HFFc6 (cell line): ENCODE results near the gene SNTG2. TPM values are rescaled to one million over a fixed set of nuclear protein-coding genes. Genes with fewer than 3 reads are reported as not detected.

Experiments used
- DNase-seq: peaks from one replicate; pipeline ENCODE4 v3.0.0-alpha.2; 2018
- H3K27ac Mint-ChIP-seq: 2 replicates; pipeline ENCODE4 v1.8.0; 2020; ENCODE audit warnings: mild to moderate bottlenecking, mixed read lengths
- H3K27me3 Mint-ChIP-seq: 2 replicates; pipeline ENCODE4 v1.8.0; 2021; ENCODE audit warnings: mild to moderate bottlenecking, moderate library complexity, mixed read lengths; ENCODE audit not compliant: insufficient read depth
- H3K36me3 Mint-ChIP-seq: 2 replicates; pipeline ENCODE4 v1.8.0; 2021; ENCODE audit warnings: low read depth, mixed read lengths
- H3K4me1 Mint-ChIP-seq: 2 replicates; pipeline ENCODE4 v1.8.0; 2020; ENCODE audit warnings: low read depth, mixed read lengths
- H3K4me3 Mint-ChIP-seq: 2 replicates; pipeline ENCODE4 v1.8.0; 2020; ENCODE audit warnings: mild to moderate bottlenecking, moderate library complexity, mixed read lengths
- H3K9me3 Mint-ChIP-seq: 2 replicates; pipeline ENCODE4 v1.8.0; 2020; ENCODE audit warnings: mild to moderate bottlenecking, mixed read lengths
- total RNA-seq, 6 experiments: library from RNA; stranded (reverse); fragmentation: NEBNext Ultra II Directional; extraction: Animal tissue kit (Norgen Biotek cat#: 25700); gene quantifications; 2 replicates in 1 of 6; 3 replicates in 5 of 6; pipeline ENCODE4 v1.2.3, GENCODE V29; 2021
- TF ChIP-seq, protein P1 (sequence below): fragments of 200-600 bp; sonication (generic); IDR thresholded peaks from 2 replicates; pipeline ENCODE4 v1.5.0; 2021; ENCODE audit warnings: antibody characterized with exemption, mild to moderate bottlenecking

The SNTG2 gene
- total RNA-seq, 6 experiments from 2014 or later: not detected

DNA sequence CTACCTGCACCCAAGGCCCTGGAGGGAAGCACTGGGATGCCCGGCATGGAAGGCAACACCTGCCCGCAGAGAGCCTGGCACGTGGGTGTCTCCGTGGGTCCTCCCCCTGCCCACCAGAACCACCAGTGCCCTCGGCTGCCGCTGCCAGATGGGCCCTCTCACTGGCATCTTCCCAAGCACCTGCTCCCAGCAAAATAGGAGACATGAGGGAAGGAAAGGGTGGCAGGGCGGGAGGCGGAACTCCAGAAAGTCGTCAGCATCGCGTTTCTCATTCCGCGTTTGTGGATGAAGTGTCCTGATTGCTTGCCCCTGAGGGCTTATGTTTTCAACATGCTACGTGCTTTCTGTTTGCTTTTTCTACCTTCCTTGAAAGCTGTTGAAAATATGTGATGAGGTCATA is 8.8 kb upstream of the SNTG2 start:
- no peak for DNase-seq
- H3K9me3 Mint-ChIP-seq: peaks cover 20% of the 10 kb centered on the region; the same call in 1 of the 2 replicates
- H3K4me3 Mint-ChIP-seq: no peak overlapping the region
- no peak overlapping the region for H3K27ac Mint-ChIP-seq
- peaks cover 4% of the 10 kb centered on the region; the same call in 1 of the 2 replicates for H3K4me1 Mint-ChIP-seq
- peaks cover 3% of the 10 kb centered on the region; the same call in 1 of the 2 replicates for H3K27me3 Mint-ChIP-seq
- TF ChIP-seq, protein P1, sequence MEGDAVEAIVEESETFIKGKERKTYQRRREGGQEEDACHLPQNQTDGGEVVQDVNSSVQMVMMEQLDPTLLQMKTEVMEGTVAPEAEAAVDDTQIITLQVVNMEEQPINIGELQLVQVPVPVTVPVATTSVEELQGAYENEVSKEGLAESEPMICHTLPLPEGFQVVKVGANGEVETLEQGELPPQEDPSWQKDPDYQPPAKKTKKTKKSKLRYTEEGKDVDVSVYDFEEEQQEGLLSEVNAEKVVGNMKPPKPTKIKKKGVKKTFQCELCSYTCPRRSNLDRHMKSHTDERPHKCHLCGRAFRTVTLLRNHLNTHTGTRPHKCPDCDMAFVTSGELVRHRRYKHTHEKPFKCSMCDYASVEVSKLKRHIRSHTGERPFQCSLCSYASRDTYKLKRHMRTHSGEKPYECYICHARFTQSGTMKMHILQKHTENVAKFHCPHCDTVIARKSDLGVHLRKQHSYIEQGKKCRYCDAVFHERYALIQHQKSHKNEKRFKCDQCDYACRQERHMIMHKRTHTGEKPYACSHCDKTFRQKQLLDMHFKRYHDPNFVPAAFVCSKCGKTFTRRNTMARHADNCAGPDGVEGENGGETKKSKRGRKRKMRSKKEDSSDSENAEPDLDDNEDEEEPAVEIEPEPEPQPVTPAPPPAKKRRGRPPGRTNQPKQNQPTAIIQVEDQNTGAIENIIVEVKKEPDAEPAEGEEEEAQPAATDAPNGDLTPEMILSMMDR: no peak
- H3K36me3 Mint-ChIP-seq: no peaks in the 10 kb centered on the region

GRCh38 chr2:942775-943460 is 7.7 kb upstream of the SNTG2 start:
- Mint-ChIP-seq H3K4me1 (peaks cover 3% of the 10 kb centered on the region; the same call in 1 of the 2 replicates), H3K4me3 (no peak overlapping the region), H3K27me3 (peaks cover 3% of the 10 kb centered on the region; the same call in 1 of the 2 replicates), H3K9me3 (peaks cover 13% of the 10 kb centered on the region; the same call in 1 of the 2 replicates), H3K36me3 (no peaks in the 10 kb centered on the region), H3K27ac (no peak overlapping the region)
- no peak for DNase-seq
- TF ChIP-seq, protein P1: no peak

- no peak overlapping the region for H3K4me3 Mint-ChIP-seq
- H3K36me3 Mint-ChIP-seq: no peaks in the 10 kb centered on the region
- H3K4me1 Mint-ChIP-seq: no peaks in the 10 kb centered on the region; the same call in 1 of the 2 replicates
- H3K9me3 Mint-ChIP-seq: peaks cover 9% of the 10 kb centered on the region; the same call in 1 of the 2 replicates
- no peak for DNase-seq
- H3K27me3 Mint-ChIP-seq: peaks cover 4% of the 10 kb centered on the region; the same call in 1 of the 2 replicates
- TF ChIP-seq, protein P1: no peak
- H3K27ac Mint-ChIP-seq: no peak overlapping the region
These were observed 7.2 kb upstream of the SNTG2 start for GRCh38 chr2:943461-943797.

DNA sequence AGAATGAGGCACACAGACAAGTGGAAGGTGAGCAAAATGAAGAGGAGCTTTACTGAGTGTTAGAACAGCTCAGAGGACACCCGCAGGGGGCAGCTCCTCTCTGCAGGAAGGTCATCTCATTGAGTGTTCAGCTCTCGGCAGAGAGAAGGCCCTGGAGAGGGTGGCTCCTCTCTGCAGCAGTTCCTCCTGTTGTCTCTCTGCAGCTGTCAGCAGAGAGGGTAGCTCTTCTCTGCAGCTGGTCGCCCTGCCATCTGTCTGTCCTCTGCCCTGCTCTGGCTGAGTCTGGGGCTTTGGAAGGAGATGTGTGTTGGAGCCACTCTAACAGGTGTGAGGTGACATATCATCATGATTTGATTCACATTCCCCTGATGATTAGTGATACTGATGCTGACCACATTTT is 6.8 kb upstream of the SNTG2 start:
- peaks cover 9% of the 10 kb centered on the region; the same call in 1 of the 2 replicates for H3K9me3 Mint-ChIP-seq
- TF ChIP-seq, protein P1: no peak
- H3K4me1 Mint-ChIP-seq: no peaks in the 10 kb centered on the region; the same call in 1 of the 2 replicates
- DNase-seq: no peak
- no peak overlapping the region for H3K27ac Mint-ChIP-seq
- H3K4me3 Mint-ChIP-seq: no peak overlapping the region
- no peaks in the 10 kb centered on the region for H3K36me3 Mint-ChIP-seq
- H3K27me3 Mint-ChIP-seq: peaks cover 7% of the 10 kb centered on the region; the same call in 1 of the 2 replicates

- TF ChIP-seq, protein P1: no peak
- peaks cover 5% of the 10 kb centered on the region; the same call in 1 of the 2 replicates for H3K9me3 Mint-ChIP-seq
- H3K36me3 Mint-ChIP-seq: no peaks in the 10 kb centered on the region
- H3K4me1 Mint-ChIP-seq: peaks cover 7% of the 10 kb centered on the region
- H3K4me3 Mint-ChIP-seq: no peak overlapping the region
- DNase-seq: no peak
- H3K27me3 Mint-ChIP-seq: peaks cover 13% of the 10 kb centered on the region; the same call in 1 of the 2 replicates
- no peak overlapping the region for H3K27ac Mint-ChIP-seq
These were observed 6.0 kb upstream of the SNTG2 start for GRCh38 chr2:944693-945092.
